SH-SY5Y (cell line): ENCODE results near the gene LUM.

ENCODE experiments used
- GATA2 ChIP-seq: IDR thresholded peaks from 2 replicates; pipeline ENCODE4 v1.6.1; 2011; ENCODE audit warnings: mild to moderate bottlenecking, low read depth, low read length
- GATA3 ChIP-seq: IDR thresholded peaks from 2 replicates; pipeline ENCODE4 v1.6.1; 2011; ENCODE audit warnings: low read depth, mild to moderate bottlenecking, low read length, moderate library complexity

Gene LUM

DNA sequence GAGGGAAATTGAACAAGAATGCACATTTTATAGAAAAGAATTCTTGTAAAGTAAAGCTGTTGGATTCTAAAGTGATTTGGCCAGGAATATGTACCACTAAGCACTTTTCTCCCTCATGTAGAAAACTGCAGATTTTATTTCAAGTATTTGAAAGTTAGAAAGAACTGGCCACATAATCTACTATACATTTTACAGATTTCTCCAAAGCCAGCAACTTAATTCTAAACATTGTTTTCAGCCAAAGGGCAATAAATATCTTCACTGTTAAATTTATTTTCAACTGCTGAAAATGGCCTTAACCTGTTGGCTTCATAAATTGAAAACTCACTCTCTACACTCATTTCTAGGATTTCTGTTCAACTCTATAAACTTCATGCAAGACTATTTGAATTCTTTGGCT lies 37.9 kb downstream of the LUM start:
- TF ChIP-seq GATA2 (no peak), GATA3 (no peak)

DNA sequence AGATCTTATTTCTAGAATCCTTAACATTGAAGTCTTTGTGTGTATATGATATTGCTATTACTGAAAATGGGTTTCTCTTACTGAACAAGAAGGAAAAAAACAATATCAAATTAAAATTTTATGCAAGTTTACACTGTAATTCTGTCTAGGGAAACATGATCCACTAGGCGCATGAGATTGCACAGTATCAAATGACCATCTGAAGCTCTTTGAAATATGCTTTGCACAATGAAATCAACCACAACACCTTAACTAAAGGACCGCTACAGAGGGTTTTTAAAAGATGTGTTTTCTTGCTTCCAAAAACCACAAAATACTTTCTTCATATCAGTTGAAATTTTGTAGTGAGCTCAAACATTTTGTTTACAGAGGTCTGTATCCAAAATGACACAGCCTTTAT lies 38.4 kb downstream of the LUM start:
- TF ChIP-seq GATA2 (no peak), GATA3 (no peak)

DNA sequence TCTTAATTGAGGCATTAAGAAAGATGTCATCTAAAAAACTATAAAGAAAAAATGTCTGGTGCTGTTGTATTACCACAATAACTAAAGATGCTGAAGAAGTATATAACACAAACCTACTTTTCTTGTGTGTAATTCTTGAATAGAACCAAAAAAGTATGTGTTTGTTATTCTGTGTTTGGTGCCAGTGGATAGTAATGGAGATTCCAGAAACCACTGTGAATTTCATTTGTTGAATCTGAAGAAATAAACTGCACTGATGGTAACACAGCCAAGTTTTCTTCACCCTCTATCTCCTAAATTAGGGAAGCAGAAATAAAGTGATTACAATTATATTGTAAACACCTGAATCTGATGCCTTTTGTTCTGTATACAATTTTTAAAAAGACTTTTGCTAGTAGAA lies 40.4 kb downstream of the LUM start:
- TF ChIP-seq GATA3 (no peak), GATA2 (no peak)

DNA sequence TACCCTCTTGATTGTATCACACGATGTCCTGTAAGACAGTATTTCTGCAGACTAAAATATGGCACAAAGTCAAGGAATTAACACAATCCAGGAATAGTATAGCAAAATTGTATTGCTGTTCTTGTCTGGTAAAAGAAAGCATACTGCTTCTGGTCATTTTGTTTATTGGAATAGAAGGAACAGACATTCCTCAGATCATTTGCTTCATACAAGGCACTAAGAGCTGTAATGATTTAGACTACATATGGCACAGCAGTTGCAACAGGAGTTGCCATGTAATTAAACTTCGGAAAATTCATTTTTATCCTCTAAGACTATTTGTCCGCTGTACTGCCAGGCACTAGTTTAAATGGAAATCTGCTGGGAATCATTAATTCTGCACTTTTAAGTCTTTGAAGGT lies 45.9 kb downstream of the LUM start:
- TF ChIP-seq GATA3 (no peak), GATA2 (no peak)

DNA sequence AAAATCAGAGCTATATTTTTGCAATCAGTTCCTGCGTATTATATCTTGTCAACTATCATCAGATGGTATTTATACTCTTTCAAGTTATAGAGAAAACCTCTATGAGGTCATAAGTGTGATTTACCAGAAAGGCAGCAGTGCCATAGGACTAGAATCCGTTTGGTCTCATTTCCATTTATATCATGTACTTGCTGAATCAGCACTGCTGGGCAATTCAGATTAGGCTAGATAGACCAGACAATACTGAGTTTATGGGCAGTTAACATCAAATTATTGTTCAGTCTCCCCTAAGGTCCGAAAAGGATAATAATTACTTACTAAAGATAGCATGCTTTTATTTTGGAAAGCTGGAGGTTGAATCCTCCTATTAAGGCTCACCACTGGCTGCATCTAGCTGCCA lies 46.7 kb downstream of the LUM start:
- TF ChIP-seq GATA3 = no peak
- no peak for TF ChIP-seq GATA2

DNA sequence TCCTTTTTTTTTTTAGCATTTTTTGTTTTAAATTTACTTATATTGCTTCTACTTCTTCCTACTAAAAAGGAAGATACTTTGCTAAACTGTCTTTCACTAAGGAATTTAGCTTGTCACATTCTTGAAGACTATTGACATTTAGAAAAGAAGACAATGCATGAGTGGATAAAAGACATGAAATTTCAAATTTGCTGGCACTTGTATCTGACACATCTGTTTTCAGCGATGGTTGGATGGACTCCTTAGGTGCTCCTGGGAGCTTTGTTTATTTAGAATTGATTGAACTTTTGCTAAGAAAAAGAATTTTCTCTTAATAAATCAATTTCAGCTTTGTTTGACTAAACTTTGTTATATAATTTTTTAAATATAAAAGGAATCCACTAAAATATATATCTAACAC lies 50.2 kb downstream of the LUM start:
- TF ChIP-seq GATA3 = no peak
- TF ChIP-seq GATA2 = no peak

DNA sequence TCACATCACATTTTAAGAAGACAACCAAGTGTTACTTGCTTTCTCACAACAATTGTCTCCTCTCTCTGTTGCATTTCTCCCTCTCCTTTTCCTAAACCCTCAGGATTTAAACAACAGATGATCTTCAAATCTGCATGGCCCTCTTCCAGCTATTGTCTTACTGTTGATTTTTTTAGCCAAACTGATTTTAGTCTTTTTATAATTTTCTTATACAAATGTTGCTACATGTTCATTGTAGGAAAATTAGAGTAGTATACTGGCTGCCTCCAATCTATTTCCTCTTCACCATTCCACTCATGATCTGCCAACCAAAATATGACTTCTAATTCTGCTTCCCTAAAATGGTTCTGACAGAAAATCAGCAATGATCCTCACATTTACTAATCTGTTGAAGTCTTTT lies 52.1 kb downstream of the LUM start:
- TF ChIP-seq GATA3 (no peak), GATA2 (no peak)

DNA sequence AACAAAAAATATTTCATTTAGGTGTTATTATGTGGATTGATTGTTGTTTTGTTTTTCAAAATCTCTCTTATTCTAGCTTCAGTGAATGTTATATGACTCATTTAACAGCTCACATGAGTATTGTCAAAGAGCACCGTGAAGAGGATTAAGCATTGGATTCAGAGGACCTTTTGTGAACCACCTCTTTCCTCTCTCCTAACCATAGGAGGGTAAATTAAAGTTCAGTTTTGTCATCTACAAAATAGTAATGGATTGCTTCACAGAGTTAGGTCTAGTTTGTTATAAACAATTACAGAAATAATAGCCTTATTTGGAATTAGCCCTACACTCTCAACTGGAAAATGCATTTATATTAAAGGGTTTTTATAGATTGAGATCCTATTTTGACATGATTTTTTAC lies 52.5 kb downstream of the LUM start:
- TF ChIP-seq GATA2 (no peak), GATA3 (no peak)

DNA sequence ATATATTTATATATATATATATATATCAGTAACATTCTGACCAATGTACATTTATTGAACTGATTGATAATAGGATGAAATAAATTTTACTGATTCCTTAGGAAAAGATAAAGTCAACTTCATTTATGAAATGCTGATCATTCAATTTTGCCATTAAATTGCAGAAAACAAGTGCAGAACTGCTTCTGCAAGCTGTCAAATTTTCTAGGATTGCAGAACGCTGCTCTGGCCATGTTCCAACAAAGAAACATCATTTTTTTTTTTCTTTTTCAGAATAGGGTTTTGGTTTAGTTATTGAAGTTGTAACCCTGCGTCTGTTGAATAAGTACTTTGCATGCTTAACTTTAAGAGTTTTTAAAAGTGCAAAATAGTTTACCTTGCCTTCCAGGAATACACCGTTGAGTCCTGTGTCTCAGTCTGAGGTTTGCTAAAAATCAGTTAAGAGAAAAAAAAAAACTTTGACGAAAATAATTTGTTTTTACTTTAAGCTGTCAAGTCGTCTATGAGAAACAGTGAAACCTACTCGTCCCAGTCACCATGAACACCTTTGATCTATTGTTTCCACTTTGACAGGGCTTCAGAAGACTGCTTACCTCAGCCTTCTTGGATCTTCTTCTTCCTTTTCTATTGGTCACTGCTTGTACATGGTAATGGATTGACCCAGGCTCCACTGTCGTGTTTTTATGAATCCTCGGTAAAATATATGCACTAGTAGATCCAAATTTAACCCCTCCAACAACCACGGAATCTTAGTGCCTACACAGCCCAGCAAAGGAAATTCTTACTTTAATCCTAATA lies 53.7 kb downstream of the LUM start, which contains the start of gene KERA:
KERA (minus strand) TSS at position 657 of the 798 bp plus-strand sequence. CDS start 1,743 bp downstream, outside the sequence.
- TF ChIP-seq GATA3 (no peak), GATA2 (no peak)

DNA sequence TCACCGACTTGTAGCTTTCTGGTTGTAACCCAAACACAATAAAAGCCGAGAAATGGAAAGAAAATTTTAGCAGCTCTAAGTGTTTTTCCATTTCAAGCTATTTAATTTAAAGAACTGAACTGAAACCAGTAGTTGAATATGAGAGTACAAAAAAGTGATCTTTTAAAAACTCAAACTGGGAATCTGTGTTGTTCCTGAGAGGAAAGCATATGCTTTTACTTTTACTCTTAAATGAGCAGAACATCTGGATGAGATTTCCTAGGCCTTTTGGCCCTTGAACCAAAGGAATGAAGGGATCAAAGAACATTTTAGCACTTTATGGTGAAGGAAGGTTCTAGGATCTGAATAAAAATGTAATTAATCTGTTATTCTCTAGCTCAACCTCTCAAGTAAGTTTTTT lies 54.8 kb downstream of the LUM start:
- TF ChIP-seq GATA2 (no peak), GATA3 (no peak)

DNA sequence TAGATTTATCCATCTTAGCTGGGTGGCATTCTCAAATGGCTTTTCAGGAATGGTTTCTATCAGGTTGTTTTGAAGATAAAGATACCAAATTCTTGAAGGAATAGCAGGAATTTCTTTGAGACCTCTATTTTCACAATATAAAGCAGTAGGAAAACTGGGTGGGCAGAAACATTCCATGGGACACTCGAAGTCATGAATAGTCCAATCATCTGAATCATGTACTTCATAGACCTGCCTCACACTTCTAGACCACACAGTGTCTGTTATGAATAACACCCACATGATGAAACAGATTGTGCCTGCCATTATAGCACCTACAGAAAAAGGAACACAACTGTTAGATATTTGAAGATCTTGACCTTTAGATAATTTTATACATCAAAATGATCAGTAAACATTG lies 55.3 kb downstream of the LUM start:
- TF ChIP-seq GATA3 (no peak), GATA2 (no peak)

DNA sequence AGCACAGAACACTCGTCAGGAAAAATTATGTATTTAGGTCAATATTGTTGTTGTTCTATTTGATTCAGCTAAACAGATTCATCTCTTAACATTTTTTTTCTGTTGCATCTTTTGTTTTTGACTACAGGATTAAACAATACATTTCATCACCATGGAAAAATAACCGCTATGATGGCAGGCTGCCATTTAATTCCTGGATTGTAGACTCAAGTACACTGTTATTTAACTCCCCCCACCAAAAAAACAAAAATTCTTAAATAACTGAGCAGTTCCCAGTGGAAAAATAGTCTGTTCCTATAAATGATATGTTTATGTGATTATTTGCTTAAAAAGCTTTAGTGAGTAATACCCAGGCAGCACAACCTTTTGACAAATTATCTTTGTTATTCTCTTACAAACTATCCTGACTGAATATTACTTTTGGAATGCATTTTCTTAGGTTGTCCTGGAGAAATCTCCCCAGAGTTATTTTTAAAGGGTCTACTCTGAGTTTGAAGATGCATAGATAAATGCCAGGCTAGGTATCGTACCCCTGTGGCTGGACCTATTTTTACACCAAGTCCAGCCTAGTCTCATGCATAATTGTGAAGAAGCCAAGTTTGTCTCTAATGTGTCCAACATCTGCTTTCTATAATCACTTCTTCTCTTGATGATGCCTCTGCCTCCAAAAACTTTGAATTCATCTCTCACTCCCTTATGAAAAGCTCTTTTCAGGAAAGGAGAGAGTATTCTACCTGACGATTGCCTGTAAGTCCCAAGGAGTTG lies 57.2 kb downstream of the LUM start:
- TF ChIP-seq GATA3 (no peak), GATA2 (no peak)
